ENCODE data around the gene ATP8B1.
"Not testable (repeated sequence)": the region's sequence is repeated elsewhere in the genome, so short reads cannot be mapped to it uniquely, and the experiment has no call there.

ATP8B1 gene

GRCh38 chr18:57749604-57749970 lies 53.5 kb downstream of the ATP8B1 start:
- Mint-ChIP-seq H3K4me1 (peaks cover 10% of the 10 kb centered on the region), H3K9me3 (no peaks in the 10 kb centered on the region), H3K27ac (no peak overlapping the region)

GRCh38 chr18:57748770-57749603 lies 54.1 kb downstream of the ATP8B1 start:
- H3K27ac Mint-ChIP-seq, result no peak overlapping the region
- DNase-seq, result no peak
- peaks cover 10% of the 10 kb centered on the region for H3K4me1 Mint-ChIP-seq
- no peaks in the 10 kb centered on the region for H3K36me3 Mint-ChIP-seq
- no peak overlapping the region for H3K4me3 Mint-ChIP-seq
- H3K9me3 Mint-ChIP-seq, result no peaks in the 10 kb centered on the region
- CTCF ChIA-PET, result no interaction called here
- no peaks in the 10 kb centered on the region for H3K27me3 Mint-ChIP-seq

More at GRCh38 chr18:57749604-57749970, 53.5 kb downstream of the ATP8B1 start:
- Mint-ChIP-seq H3K4me3 (no peak overlapping the region), H3K36me3 (no peaks in the 10 kb centered on the region), H3K27me3 (no peaks in the 10 kb centered on the region)
- no peak for DNase-seq
- CTCF ChIA-PET, result no interaction called here

- Mint-ChIP-seq H3K27me3 (no peaks in the 10 kb centered on the region), H3K9me3 (no peaks in the 10 kb centered on the region), H3K4me1 (peaks cover 7% of the 10 kb centered on the region), H3K4me3 (no peak overlapping the region), H3K27ac (no peak overlapping the region), H3K36me3 (no peaks in the 10 kb centered on the region)
- DNase-seq, result no peak
- CTCF ChIA-PET, result no interaction called here
These were observed 55.1 kb downstream of the ATP8B1 start for GRCh38 chr18:57747809-57748680.

GRCh38 chr18:57744211-57744694 lies 58.9 kb downstream of the ATP8B1 start:
- H3K9me3 Mint-ChIP-seq, result no peaks in the 10 kb centered on the region
- no peak for DNase-seq
- H3K36me3 Mint-ChIP-seq, result no peaks in the 10 kb centered on the region
- no peak overlapping the region for H3K4me3 Mint-ChIP-seq
- CTCF ChIA-PET, result no interaction called here
- no peaks in the 10 kb centered on the region for H3K4me1 Mint-ChIP-seq
- no peaks in the 10 kb centered on the region for H3K27me3 Mint-ChIP-seq
- H3K27ac Mint-ChIP-seq, result no peak overlapping the region

GRCh38 chr18:57743008-57743407 lies 60.1 kb downstream of the ATP8B1 start:
- Mint-ChIP-seq H3K9me3 (peaks cover 2% of the 10 kb centered on the region), H3K4me1 (no peaks in the 10 kb centered on the region), H3K27ac (no peak overlapping the region), H3K27me3 (no peaks in the 10 kb centered on the region), H3K4me3 (no peak overlapping the region), H3K36me3 (no peaks in the 10 kb centered on the region)
- no peak for DNase-seq
- CTCF ChIA-PET, result interaction anchor here (0.6 kb wide), 1 partner anchor 240 kb away, joined by 3 read pairs; no protein-coding TSS in a partner anchor

- Mint-ChIP-seq H3K4me3 (no peak overlapping the region), H3K36me3 (peaks cover 2% of the 10 kb centered on the region)
These were observed 61.8 kb downstream of the ATP8B1 start for GRCh38 chr18:57741273-57741672.

GRCh38 chr18:57738078-57738477 lies 65.0 kb downstream of the ATP8B1 start:
- no peaks in the 10 kb centered on the region for H3K4me1 Mint-ChIP-seq
- H3K4me3 Mint-ChIP-seq, result no peak overlapping the region
- DNase-seq, result no peak
- H3K36me3 Mint-ChIP-seq, result peaks cover 2% of the 10 kb centered on the region
- CTCF ChIA-PET, result no interaction called here
- no peaks in the 10 kb centered on the region for H3K27me3 Mint-ChIP-seq
- peaks cover 6% of the 10 kb centered on the region for H3K9me3 Mint-ChIP-seq
- no peak overlapping the region for H3K27ac Mint-ChIP-seq

More at GRCh38 chr18:57741273-57741672, 61.8 kb downstream of the ATP8B1 start:
- Mint-ChIP-seq H3K27ac (no peak overlapping the region), H3K4me1 (no peaks in the 10 kb centered on the region), H3K27me3 (no peaks in the 10 kb centered on the region), H3K9me3 (peaks cover 2% of the 10 kb centered on the region)
- no peak for DNase-seq
- CTCF ChIA-PET, result no interaction called here

- Mint-ChIP-seq H3K36me3 (peaks cover 2% of the 10 kb centered on the region), H3K27ac (no peak overlapping the region), H3K9me3 (peaks cover 9% of the 10 kb centered on the region), H3K4me3 (no peak overlapping the region), H3K27me3 (no peaks in the 10 kb centered on the region), H3K4me1 (no peaks in the 10 kb centered on the region)
- no peak for DNase-seq
- CTCF ChIA-PET, result no interaction called here
These were observed 65.6 kb downstream of the ATP8B1 start for GRCh38 chr18:57737400-57738060.

- H3K36me3 Mint-ChIP-seq, H3K27ac Mint-ChIP-seq, DNase-seq, CTCF ChIA-PET, H3K4me1 Mint-ChIP-seq, H3K27me3 Mint-ChIP-seq, H3K4me3 Mint-ChIP-seq: not testable (repeated sequence)
- H3K9me3 Mint-ChIP-seq, result peaks cover 11% of the 10 kb centered on the region
These were observed 68.1 kb downstream of the ATP8B1 start for GRCh38 chr18:57735042-57735441.

- no peak for DNase-seq
- CTCF ChIA-PET, result no interaction called here
- Mint-ChIP-seq H3K36me3 (peaks cover 2% of the 10 kb centered on the region), H3K4me1 (no peaks in the 10 kb centered on the region), H3K27ac (no peak overlapping the region), H3K9me3 (peaks cover 11% of the 10 kb centered on the region), H3K27me3 (no peaks in the 10 kb centered on the region), H3K4me3 (no peak overlapping the region)
These were observed 69.3 kb downstream of the ATP8B1 start for GRCh38 chr18:57733861-57734260.

GRCh38 chr18:57730146-57730545 lies 73.0 kb downstream of the ATP8B1 start:
- CTCF ChIA-PET, result no interaction called here
- Mint-ChIP-seq H3K36me3 (peaks cover 1% of the 10 kb centered on the region), H3K27ac (no peak overlapping the region), H3K27me3 (no peaks in the 10 kb centered on the region), H3K4me1 (no peaks in the 10 kb centered on the region), H3K4me3 (no peak overlapping the region), H3K9me3 (peaks cover 31% of the 10 kb centered on the region)
- no peak for DNase-seq

GRCh38 chr18:57728941-57729511 lies 74.1 kb downstream of the ATP8B1 start:
- CTCF ChIA-PET, result no interaction called here
- H3K27ac Mint-ChIP-seq, result no peak overlapping the region
- peaks cover 30% of the 10 kb centered on the region for H3K9me3 Mint-ChIP-seq
- H3K4me1 Mint-ChIP-seq, result no peaks in the 10 kb centered on the region
- no peaks in the 10 kb centered on the region for H3K27me3 Mint-ChIP-seq
- peaks cover 1% of the 10 kb centered on the region for H3K36me3 Mint-ChIP-seq
- H3K4me3 Mint-ChIP-seq, result no peak overlapping the region
- no peak for DNase-seq

- Mint-ChIP-seq H3K27ac (no peak overlapping the region), H3K9me3 (peaks cover 30% of the 10 kb centered on the region), H3K4me1 (no peaks in the 10 kb centered on the region), H3K4me3 (no peak overlapping the region), H3K36me3 (peaks cover 1% of the 10 kb centered on the region), H3K27me3 (no peaks in the 10 kb centered on the region)
- DNase-seq, result no peak
- CTCF ChIA-PET, result no interaction called here
These were observed 74.9 kb downstream of the ATP8B1 start for GRCh38 chr18:57727952-57728807.
